ENCODE results near the gene SEPTIN8. TPM values are rescaled to one million over a fixed set of nuclear protein-coding genes. Genes with fewer than 3 reads are reported as not detected.

SEPTIN8 gene
- total RNA-seq, 1 experiment from 2014 or later = 38.2 TPM

- no peak overlapping the region for H2AFZ ChIP-seq (ENCODE audit: low read length)
- H4K8ac ChIP-seq (replicated peaks; ENCODE audit: insufficient read length, low read depth, low read length) = no peak overlapping the region
- TF ChIP-seq CTCF (conservative IDR thresholded peaks at IDR 0.05) = no peak
- peaks cover 50% of the 10 kb centered on the region for H3K27me3 Mint-ChIP-seq (ENCODE audit: low read depth)
- no peak overlapping the region for H2BK5ac ChIP-seq (ENCODE audit: insufficient read length, low read length)
- H3K23ac ChIP-seq (ENCODE audit: insufficient read length, low read depth, low read length) = no peak overlapping the region
- no peak overlapping the region for H3K4ac ChIP-seq (ENCODE audit: low read depth, low read length)
- no peak overlapping the region for H3K9ac ChIP-seq (ENCODE audit: extremely low read depth, insufficient read length, low read length)
- H3K23me2 ChIP-seq (ENCODE audit: insufficient read length, low read depth, low read length, poor library complexity, severe bottlenecking) = peaks cover 13% of the 10 kb centered on the region
- peaks cover 16% of the 10 kb centered on the region; the same call in 1 of the 2 replicates for H3K27me3 ChIP-seq (ENCODE audit: insufficient read depth, low read length)
- DNase-seq = no peak
- H4K91ac ChIP-seq (ENCODE audit: insufficient read length, low read depth, low read length) = no peak overlapping the region
- H4K20me1 ChIP-seq (ENCODE audit: control insufficient read depth, insufficient read depth, insufficient read length) = no peaks in the 10 kb centered on the region
- H3K56ac ChIP-seq (ENCODE audit: insufficient read length, low read depth, low read length) = no peak overlapping the region
- H3K27ac Mint-ChIP-seq = no peak overlapping the region
- no peak overlapping the region for H2BK20ac ChIP-seq (ENCODE audit: low read depth, low read length, poor library complexity, severe bottlenecking)
- no peak overlapping the region for H3K4me2 ChIP-seq (ENCODE audit: insufficient read depth, insufficient read length, low read length)
- no peak overlapping the region for H3T11ph ChIP-seq (ENCODE audit: low read length)
- H3K4me3 Mint-ChIP-seq = no peak overlapping the region
- no peaks in the 10 kb centered on the region for H3K79me1 ChIP-seq (ENCODE audit: insufficient read depth, low read depth, low read length, poor library complexity, severe bottlenecking)
- H2BK15ac ChIP-seq (ENCODE audit: low read depth, low read length) = no peak overlapping the region
- no peak overlapping the region for H2BK120ac ChIP-seq (ENCODE audit: low read depth, low read length, poor library complexity, severe bottlenecking)
- H3K79me2 ChIP-seq (ENCODE audit: insufficient read depth, low read length) = no peaks in the 10 kb centered on the region
- no peaks in the 10 kb centered on the region for H3K36me3 Mint-ChIP-seq (ENCODE audit: insufficient read depth in 1 of 3, low read depth in 3 of 3)
- H3K4me1 Mint-ChIP-seq = peaks cover 12 to 14% of the 10 kb centered on the region in 2 experiments
- H2AK5ac ChIP-seq (ENCODE audit: insufficient read length, low read length) = no peak overlapping the region
- H3K18ac ChIP-seq (ENCODE audit: insufficient read length, low read depth, low read length) = no peak overlapping the region
- H3K14ac ChIP-seq (ENCODE audit: insufficient read depth, low read length) = no peak overlapping the region
- no peak overlapping the region for H4K5ac ChIP-seq (ENCODE audit: insufficient read length, low read depth, low read length)
- no CpG with 5 or more reads among the region's 1 CpG for WGBS (ENCODE audit: extremely low coverage, insufficient read length, low lambda C conversion rate)
- H2BK12ac ChIP-seq (ENCODE audit: insufficient read length, low read depth, low read length) = no peak overlapping the region
- no peaks in the 10 kb centered on the region for H3K9me3 ChIP-seq (ENCODE audit: control insufficient read depth, low read depth, low read length)
- no peak overlapping the region for H3K27ac ChIP-seq (ENCODE audit: insufficient read length, low read depth, low read length)
- no peaks in the 10 kb centered on the region; a peak in 1 of 5 replicates for H3K9me3 Mint-ChIP-seq
- H3K4me1 ChIP-seq (ENCODE audit: insufficient read depth, low read length) = peaks cover 4% of the 10 kb centered on the region; the same call in 1 of the 2 replicates
These were observed 3.5 kb upstream of the SEPTIN8 start for GRCh38 chr5:132780577-132780976.

Data from H9 (cell line).